Measurements from ENCODE around the gene MOK.
"Not testable (repeated sequence)": the region's sequence is repeated elsewhere in the genome, so short reads cannot be mapped to it uniquely, and the experiment has no call there.

Gene MOK

DNA sequence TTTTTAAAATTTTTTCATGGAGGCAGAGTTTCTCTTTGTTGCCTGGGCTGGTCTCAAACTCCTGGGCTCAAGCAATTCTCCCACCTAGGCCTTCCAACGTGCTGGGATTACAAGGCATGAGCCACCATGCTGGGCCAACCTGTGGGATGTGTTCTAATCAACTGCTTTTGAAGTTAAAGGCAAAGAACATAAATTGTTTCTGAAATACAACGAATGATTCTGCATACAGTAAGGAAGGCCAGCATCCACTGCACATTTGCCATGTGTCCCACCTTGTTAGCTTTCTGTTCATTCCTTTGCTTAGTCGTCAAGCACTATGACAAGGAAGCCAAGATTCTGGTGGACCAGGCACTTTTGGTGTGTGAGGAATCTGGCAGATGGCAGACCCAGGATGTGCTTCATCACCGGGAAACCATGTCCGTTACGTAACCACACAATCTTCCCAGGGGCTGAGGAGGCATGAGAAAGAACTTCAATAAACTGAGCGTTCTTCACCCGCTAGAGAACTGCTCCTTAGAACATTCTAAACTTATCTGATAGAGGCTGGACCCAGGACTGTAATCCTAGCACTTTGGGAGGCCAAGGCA is 24.5 kb downstream of the MOK start:
- DNase-seq, result no peak

DNA sequence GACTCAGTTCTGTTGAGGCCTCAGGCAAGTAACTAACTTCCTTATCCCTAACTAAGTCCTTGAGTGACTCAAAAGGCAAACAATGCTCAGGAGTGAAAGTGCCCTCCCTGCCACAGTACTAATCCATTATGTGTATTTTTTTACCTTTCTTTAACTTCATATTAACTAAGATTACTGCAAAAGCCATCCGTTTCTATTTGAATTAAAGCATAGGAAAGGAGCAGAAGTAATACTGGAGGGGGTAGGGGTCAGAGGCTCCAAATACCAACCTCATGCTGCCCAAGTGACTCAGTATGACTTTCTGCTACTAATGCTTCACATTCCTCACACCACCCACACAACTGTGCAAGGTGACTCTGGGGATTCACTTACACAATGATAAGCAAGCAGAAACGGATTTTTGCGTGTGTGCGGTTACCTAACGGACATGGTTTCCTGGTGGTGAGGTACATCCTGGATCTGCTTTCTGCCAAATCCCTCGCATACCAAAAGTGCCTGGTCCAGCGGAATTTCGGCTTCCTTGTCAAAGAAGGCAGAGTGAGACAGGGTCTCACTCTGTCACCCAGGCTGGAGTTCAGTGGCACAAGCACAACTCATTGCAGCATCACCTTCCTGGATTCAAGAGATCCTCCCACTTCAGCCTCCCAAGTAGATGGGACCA is 25.1 kb downstream of the MOK start:
- no peak for DNase-seq

DNA sequence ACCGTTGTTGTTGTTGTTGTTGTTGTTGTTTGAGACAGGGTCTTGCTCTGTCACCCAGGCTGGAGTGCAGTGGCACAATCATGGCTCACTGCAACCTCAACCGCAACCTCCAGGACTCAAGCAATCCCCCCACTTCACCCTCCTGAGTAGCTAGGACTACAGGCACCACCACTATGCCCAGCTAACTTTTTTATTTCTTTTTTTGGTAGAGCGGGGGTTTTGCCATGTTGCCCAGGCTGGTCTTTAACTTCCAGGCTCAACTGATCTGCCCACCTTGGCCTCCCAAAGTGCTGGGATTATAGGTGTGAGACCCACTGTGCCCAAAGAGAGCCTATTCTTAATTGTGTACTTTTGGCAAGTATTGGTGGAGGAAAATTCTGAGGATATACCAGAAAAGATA is 25.7 kb downstream of the MOK start:
- DNase-seq, result no peak

DNA sequence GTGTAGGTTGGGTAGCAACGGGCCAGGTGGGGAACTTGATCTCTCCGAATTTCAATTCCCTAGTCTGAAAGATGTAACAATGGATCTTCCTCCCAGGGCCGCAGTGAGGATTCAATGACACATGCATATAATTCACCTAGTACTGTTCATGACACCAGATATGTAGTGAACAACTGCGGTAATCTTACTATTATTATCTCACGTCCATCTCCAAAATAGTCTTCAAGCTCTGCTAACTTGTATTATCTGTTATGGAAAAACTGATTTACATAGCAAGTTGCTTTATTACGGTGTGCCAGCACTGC is 26.4 kb downstream of the MOK start:
- DNase-seq, result no peak

DNA sequence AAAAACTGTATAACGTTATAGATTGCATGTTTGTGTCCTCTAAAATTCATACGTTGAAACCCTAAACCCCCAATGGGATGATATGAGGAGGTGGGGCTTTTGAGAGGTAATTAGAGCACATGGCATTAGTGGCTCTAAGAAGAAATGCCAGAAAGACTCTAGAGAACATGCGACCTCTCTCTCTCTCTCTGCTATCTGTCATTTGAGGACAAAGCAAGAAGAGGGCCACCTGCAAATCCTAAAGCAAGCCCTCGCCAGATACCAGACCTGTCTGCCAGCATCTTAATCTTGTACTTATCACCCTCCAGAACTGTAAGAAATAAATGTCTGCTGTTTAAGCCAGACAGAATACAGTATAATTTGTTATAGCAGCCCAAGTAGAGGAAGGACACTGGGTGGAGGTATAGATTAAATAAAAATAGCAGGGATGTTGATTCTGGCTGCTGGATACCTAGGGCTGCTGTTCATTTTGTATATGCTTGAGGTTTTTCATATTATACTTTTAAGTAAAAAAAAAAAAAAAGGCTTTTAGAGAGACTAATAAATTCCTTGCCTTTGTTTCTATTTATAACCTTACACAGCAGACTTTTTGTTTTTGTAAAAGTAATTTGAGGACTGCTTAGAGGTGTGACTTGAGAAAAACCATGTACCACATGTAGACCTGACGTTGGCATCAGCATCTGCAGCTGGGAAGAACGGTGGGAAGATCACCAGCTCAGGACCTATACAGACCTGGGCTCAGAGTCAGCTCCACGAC is 26.9 kb downstream of the MOK start:
- DNase-seq, result no peak

DNA sequence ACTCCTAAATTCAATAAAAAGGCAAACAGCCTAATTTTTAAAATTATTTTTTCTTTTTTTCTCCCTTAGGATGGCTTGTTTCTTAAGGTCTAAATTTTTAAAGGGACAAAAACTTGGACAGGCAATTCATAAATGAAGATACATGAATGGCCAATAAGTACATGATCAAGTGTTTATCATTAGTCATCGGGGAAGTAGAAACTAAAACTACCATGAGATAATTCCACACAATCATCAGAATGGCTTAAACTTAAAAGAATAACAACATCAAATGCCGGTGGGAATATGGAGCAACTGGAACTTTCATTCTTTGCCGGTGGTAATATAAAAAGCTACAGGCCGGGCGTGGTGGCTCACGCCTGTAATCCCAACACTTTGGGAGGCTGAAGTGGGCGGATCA is 29.1 kb downstream of the MOK start:
- no peak for DNase-seq

DNA sequence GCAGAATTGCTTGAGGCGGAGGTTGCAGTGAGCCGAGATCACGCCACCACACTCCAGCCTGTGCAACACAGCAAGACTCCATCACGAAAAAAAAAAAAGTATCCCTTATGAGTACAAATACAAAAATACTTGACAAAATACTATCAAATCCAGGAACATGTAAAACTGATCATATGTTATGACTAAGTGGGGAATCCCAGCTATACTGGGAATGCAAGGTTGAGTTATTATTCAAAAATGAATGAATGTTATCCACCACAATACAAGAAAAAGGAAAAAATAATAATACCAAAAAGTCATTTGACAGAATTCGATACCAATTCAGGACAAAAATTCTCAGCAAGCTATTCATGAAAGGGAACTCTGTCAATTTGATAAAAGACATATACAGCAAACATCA is 32.6 kb downstream of the MOK start:
- DNase-seq, result no peak

DNA sequence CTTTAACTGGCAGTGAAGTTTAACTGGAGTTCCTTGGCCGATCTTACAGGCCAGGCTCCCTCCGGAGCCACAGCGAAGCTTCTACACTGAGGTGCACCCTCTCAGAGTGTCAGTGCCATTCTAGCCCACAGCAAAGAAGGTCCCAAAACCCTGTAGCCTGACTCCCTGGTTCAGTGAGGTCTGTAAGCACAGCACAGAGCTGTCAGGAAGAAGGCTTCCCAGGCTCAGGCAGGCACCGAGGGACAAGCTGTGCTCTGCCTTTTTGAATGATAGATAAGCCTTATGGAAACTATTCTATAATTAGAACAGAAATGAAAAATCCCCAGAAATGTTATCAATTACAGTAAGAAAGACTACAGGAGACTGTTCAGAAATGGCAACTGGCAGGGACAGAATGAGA is 40.2 kb downstream of the MOK start:
- no peak for DNase-seq

DNA sequence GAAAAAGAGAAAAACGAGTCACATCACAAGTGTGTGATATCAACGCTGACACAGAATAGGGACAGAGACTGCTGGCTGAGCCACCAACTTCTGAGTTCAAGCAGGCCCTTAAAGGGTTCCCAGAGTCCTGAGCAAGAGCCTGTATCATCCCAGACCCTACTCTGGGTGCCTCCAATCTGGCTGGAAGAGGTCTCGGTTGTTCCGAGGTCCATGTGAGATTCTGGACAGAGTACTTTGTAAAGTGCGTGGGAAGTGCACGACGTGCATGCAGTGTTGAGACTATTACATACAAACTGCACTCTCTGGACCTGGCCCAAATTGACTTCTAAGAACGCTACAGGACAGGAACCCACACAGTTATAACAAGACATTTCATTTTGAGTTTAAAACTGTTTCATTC is 40.6 kb downstream of the MOK start:
- no peak for DNase-seq

DNA sequence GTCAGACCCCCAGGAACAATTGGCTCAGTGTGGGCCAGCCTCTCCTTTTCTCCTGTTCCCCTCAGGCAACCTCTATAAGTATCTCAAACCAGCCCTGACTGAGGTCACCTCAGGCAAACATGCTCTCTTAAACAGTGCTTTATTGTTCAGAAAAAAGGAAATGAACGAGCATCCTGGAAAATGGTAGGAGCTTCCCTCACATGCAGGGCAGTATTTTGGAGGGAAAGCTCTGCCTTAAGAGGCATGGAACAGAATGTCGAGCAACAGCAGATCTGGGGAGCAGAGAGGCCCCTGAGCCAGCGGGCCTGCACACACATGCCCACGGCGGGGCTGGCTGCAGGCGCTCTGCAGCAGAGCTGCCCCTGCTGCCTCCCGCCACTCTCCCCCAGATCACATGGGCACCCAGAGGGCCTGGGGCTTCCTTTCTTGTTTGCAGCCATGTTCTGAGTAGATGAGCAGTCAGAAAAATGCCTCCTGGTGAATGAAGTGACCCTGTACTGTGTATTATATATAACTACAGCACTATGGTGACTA is 42.0 kb downstream of the MOK start:
- no peak for DNase-seq

DNA sequence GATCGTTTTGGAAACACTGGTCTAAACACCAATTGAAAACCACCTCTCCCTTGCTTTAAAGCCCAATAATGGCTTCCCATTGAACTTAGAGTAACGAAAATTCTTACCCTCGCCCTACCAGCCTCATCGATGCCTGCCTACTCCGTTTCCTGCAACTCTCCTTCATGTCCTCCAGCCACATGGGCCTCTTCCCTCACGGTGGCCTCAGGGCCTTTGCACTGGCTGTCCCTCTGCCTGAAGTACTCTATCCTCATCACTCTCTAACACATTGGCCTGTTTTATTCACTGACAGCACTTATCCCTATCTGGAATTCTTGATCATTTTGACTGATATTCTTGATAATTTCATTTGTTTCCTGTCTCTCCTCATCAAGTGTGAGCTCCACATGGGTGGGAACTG is 46.8 kb downstream of the MOK start:
- no peak for DNase-seq

DNA sequence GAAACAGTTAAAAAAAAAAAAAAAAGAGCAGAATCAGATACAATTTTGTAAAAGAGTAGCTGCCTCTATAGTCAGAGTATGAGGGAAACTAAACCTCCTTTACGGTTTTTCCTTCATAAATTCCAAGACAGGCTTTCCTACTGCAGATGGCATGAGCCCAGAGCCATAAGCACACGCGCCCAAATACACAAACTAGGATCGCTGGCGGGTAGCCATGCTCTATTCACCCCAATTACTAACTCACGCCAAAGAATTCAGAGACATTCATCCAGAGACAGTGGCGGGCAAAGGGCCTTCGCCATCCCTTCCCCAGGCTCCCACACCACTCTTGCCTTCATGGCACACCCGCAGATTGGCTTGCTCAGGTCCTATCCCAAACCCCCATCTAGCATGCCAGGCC is 48.2 kb downstream of the MOK start:
- no peak for DNase-seq

DNA sequence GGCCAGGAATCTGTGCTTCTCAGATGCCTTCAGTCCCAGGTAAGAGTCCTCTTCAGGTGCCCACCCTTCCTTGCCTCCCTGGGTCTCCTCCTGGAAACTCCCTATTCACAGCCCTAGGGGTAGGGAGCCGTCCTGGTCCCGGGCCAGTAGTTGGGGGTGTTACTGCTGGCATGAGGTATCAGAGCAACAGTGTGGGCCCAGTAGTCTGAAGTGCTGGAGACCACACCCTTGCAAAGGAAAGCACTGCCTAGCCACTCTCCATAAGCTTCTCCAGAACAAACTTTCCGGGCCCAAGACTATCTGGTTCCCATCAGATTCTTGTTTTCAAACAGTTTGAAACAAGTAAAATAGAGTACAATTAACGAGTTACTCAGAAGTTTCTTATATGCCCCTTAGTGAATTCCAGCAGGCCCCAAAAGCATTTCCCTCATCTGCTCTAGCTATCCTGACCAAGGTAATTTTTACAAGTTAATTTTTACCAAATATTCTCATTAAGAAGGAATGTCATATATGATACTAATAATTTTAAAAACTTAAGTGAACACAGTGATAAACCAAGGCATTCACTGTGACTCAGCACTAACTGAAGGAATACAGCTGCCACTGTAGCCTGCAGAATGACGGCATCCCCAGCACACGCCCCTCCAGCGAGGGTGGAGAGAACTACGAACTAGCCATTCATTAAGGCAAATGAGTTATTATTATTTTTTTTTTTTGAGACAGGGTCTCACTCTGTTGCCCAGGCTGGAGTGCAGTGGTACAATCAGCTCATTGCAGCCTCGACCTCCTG is 49.4 kb downstream of the MOK start:
- DNase-seq, result no peak

DNA sequence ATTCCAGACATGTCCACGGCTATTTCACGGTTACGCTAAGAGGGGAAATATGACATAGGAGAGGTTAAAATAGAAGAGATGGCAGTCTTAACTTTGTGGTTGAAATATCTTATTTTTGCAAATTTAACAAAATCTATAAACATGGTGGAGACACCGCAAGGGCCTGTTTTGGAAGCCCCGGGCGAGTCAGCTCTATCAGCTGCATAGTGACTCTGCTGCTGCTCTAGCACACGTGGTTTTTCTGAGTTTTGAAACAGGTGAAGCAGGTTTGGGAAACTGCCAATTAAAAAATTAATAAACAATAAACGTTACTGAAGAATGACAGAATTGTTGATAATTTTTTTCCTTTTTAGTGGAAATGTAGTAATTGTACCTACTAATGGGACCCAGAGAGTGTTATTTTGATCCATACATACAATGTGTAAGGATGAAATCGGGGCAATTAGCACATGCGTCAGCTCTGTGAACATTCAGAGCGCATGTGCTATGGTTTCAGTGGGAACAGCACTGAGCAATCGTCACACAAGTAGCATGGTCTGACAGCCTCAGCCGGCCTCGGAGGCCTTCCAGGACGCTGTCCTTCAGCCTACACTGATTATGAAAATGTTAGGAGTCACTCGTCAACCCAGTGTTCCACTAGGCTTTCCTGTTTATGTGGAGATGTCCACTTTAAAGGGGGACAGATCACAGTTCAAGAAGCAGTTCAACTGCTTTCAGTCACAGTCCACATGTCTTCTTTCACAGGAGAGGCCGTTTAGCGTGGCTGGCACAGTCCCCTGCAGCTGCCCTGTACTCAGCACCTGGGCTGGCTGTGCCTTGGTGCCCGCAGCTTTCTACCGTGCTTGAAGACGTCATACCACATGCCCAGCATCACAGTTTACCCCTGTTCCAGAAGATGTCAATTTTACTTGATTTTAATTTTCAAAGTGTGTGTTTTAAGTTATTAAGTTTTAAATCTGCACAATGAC is 51.8 kb downstream of the MOK start:
- no peak for DNase-seq

DNA sequence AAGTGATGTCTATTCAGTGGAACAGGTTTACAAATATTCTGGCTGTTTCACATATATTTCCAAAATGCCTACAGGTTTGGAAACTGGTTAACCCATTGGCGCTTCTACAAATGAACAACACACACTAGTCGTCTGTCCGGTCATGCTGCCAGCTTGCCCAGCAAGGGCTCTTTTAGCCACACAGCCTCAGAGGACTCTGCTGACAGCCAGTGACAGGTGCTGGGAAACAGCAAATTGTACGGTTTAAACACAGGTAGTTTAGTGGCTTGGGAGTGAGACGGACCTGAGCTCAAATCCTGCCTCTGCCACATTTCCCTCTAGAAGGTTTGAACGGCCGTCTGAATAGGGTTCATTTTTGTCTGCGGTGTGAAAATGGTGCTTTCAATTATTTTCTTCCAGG is 53.8 kb downstream of the MOK start:
- no peak for DNase-seq

DNA sequence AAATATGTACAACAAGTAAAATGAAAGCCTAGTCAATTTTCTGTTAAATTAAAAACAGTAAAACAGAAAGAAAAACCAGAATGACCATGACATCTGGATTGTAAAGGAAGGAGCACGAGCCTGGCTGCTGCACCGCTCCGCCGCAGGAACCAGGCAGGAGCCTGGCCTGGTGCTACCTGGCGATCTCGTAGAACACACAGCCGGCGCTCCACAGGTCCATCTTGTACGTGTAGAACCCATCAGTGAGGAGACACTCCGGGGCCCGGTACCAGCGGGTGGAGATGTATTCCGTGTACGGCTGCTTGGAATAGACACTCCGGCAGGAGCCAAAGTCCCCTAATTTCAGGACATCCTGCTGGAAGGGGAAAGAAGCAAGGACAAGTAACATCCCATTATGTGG is 54.3 kb downstream of the MOK start:
- no peak for DNase-seq

DNA sequence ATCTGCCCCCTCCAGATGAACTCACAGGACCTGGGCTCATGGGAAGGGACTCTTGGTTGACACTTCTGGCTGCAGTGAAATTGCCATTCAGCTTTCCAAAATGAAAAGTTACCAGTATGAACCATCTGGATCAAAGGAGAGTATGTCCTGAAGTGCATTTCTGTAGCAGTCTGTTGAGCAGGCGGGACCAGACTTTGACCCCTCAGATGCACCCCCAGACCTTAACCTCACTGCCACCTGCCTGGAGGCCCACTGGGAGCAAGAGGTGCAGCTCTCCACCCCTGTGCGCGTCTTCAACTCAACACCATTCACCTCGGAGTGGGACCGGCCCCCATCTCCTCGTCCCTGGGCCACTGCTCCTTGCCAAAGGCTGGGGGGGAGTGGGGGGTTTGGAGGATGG is 55.0 kb downstream of the MOK start:
- DNase-seq, result no peak

DNA sequence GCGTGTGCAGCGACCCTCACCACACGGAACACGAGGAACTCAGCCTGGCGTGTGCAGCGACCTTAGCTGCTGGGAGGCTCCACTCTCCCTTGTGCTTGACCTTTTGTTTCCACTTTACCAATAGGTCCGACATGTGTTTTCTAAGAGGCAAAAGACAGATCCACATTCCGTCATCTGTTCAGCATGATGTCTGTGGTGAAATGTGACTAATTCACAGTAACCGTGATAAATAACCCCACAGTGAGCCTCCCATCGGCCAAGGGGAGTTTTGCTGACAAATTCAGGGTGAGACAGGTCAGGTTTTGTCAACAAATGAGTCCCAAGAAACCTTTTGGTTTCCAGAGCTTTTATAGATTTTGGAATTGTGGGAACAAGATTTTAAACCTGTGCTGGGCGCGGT is 55.9 kb downstream of the MOK start:
- DNase-seq, result no peak

DNA sequence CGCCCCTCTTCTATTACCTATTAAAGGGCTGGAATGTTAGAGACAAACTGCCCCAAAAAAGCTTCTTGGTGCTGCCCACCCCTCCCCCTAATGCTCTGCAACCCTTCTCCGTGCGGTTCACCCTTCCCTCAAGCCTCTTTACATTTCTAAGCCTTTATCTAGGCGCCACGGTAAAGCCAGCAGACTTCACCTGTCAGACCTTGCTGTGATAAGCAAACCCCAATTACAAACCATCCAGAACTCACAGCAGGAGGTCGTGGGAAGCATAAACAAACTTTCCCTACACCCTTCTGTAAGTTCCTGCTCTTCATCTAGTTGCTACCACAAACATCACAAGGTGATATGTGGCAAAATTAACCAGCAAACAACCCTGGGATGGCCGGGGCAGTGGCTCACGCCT is 56.8 kb downstream of the MOK start:
- no peak for DNase-seq

DNA sequence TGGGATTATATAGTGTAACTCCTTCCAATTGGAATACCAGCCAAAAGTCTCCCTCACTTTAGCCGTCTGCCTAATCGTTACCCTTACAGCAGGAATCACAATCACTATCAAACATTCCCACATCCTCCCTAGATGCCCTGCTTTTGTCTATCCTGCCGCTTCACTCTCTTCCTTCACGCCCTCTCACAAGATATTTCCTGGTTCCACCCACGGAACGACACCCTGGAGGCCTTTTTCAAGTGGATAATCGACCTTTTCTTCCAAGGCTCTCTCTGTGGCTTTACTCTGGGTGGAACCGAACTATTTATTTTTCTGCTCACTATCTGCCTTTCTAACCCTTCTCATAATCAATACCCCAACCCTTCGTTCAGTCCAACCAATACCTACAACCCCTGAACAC is 58.9 kb downstream of the MOK start:
- no peak for DNase-seq

DNA sequence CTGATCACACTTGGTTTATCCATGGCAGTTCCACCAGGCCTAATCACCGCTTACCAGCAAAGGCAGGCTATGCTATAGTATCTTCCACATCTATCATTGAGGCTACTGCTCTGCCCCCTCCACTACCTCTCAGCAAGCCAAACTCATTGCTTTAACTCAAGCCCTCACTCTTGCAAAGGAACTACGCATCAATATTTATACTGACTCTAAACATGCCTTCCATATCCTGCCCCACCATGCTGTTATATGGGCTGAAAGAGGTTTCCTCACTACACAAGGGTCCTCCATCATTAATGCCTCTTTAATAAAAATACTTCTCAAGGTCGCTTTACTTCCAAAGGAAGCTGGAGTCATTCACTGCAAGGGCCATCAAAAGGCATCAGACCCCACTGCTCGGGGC is 61.2 kb downstream of the MOK start:
- not testable (repeated sequence) for DNase-seq

DNA sequence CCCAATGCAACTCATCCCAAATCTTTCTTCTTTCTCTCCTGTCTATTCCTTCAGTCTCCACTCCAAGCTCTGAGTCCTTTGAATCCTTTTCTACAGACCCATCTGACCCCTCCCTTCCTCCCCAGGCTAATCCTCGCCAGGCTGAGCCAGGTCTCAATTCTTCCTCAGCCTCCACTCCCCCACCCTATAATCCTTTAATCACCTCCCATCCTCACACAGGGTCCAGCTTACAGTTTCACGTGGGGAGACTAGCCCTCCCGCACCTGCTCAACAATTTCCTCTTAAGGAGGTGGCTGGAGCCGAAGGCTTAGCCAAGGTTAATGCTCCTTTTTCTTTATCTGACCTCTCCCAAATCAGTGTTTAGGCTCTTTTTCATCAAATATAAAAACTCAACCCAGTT is 63.8 kb downstream of the MOK start:
- no peak for DNase-seq

Measured in cerebellar nuclear complex (tissue), 1 donor.